HG02943 (cell line): ENCODE data around the gene WNT10A.

Experiments used
- ATAC-seq: cut with Tn5 transposase; IDR thresholded peaks from one replicate; pipeline ENCODE4 v1.9.1; 2021; ENCODE audit warnings: mild to moderate bottlenecking, low read depth, moderate library complexity; ENCODE audit not compliant: unreplicated experiment

The WNT10A gene

GRCh38 chr2:218876562-218877219, 4.0 kb upstream of the WNT10A start:
- ATAC-seq: no peak

- no peak for ATAC-seq
Measured at GRCh38 chr2:218877331-218877730, 3.3 kb upstream of the WNT10A start.

- no peak for ATAC-seq
Measured at GRCh38 chr2:218877891-218878290, 2.8 kb upstream of the WNT10A start.

GRCh38 chr2:218878486-218878885, 2.2 kb upstream of the WNT10A start:
- ATAC-seq: no peak

- no peak for ATAC-seq
Measured at GRCh38 chr2:218878926-218879761, 1.5 kb upstream of the WNT10A start.

- ATAC-seq: no peak
Measured at GRCh38 chr2:218879776-218880101, 913 bp upstream of the WNT10A start.

- ATAC-seq: no peak
Measured at GRCh38 chr2:218880859-218881594, 375 bp downstream of the WNT10A start.

- ATAC-seq: no peak
Measured at GRCh38 chr2:218881744-218882460, 1.2 kb downstream of the WNT10A start.

- ATAC-seq: no peak
Measured at GRCh38 chr2:218882461-218882816, 1.8 kb downstream of the WNT10A start.

- ATAC-seq: no peak
Measured at GRCh38 chr2:218882866-218883366, 2.3 kb downstream of the WNT10A start.

GRCh38 chr2:218883491-218884490, 3.1 kb downstream of the WNT10A start:
- ATAC-seq: no peak

GRCh38 chr2:218884519-218884918, 3.9 kb downstream of the WNT10A start:
- no peak for ATAC-seq

- peak; percentile 57 for ATAC-seq
Measured at GRCh38 chr2:218885981-218886947, 5.6 kb downstream of the WNT10A start.

- ATAC-seq: no peak
Measured at GRCh38 chr2:218887079-218887478, 6.4 kb downstream of the WNT10A start.

GRCh38 chr2:218888341-218888740, 7.7 kb downstream of the WNT10A start:
- ATAC-seq: no peak

- no peak for ATAC-seq
Measured at GRCh38 chr2:218889937-218890336, 9.3 kb downstream of the WNT10A start.

GRCh38 chr2:218890369-218890768, 9.7 kb downstream of the WNT10A start:
- no peak for ATAC-seq
